Endometrial microvascular endothelial cells (primary cell): ENCODE data around the gene DUOX1. TPM values are rescaled to one million over a fixed set of nuclear protein-coding genes. Genes with fewer than 3 reads are reported as not detected.
"Not testable (repeated sequence)": the region's sequence is repeated elsewhere in the genome, so short reads cannot be mapped to it uniquely, and the experiment has no call there.

Experiments
- in situ Hi-C: cut with HindIII; loops from 2 replicates; pipeline ENCODE4 v1.10.0; 2017; ENCODE audit warnings: low sequenced_read_pairs, low pct_unique_long_range_greater_than_20kb; ENCODE audit errors: inconsistent ontology term
- total RNA-seq: library from RNA; depleted of rRNA; stranded (reverse); fragments of >200 nt; gene quantifications from one replicate; pipeline ENCODE4 v1.2.3, GENCODE V29; 2015; ENCODE audit errors: inconsistent ontology term

Gene DUOX1
- not detected for total RNA-seq

DNA sequence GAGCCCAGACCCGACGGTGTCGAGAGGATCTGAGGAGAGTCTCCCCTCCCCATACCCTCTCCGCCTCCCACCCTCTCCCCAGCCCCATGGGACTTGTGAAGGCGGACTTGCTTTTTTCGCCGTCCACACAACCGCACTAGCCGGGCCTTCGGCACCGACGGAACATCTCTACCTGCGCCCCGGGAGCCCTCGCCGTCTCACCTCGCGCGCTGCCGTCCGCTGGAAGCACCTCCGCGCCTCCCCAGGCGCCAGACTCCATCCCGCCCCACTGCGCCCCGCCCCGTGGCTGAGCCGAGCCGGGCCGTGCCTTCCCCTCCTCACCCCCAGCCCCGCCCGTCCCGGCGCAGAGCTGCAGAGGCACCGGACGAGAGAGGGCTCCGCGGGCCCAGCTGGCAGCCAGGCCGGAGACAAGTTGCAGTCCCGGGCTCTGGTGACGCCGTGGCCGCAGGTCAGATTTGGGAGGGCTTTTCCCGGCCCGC is at the start of gene DUOX1, which contains the start of gene DUOXA1:
DUOX1 (plus strand) TSS at position 344 of the 479 bp plus-strand sequence. CDS start 1,973 bp downstream, outside the sequence.
DUOXA1 (minus strand) TSS at position 229 of the 479 bp plus-strand sequence. CDS start 6,865 bp downstream, outside the sequence.
- in situ Hi-C loops = no loop called here

DNA sequence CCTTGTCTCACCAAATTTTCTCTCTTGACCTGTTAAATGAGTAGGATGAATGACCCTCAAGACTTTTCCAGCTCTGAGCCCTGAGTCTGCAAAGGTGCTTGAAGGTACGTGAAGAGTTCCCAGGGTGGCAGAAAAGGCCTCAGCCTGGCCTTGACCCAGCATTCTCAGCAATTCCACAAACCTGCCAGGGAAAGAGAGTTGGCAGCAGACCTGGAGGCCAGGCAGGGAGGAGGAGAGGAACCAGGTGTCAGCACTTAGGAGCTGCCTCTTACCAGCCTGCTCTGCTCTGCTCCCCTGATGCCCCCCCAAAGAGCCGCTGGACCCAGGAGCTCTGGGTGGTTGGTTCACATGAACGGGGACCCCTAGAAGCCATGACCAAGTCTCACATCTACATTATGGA is 49.2 kb upstream of the DUOX1 start:
- in situ Hi-C loops = not testable (repeated sequence)

DNA sequence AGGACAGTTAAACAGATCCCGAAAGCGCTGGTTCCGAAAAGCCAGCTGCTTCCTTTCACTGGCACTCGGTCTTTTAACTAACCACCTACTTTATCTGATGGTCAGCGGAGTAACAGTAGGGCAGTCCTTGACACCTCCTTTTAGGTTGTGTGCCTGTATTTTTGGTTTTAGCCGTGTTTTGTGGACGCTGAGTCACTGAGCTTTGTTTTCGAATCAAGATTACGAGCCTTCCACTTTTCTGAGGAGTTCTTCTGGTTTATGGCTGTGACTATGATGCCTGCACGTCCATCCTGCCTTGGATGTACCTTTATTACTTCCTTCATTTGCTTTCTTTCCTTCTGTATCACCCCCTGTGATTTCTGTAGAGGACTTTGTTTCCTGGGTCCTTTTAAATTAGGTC is 47.4 kb upstream of the DUOX1 start:
- in situ Hi-C loops = not testable (repeated sequence)

DNA sequence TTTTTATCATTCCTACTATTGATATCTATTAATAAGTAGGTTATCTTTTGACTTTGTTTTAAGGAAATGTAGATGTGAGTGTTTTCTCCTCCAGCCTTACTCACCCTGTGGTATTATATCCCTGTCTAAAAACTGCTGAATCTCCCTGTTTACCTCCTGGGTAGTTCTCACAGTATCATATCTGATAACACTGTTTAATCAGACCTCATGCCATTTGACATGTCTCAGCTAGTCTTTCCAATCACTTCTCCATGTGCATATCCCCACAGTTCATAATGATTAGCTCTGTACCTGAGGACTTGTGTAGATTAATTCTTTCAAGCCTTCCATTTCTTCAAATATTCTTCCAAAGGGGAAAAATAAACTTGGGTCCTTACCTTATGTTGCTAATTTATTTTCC is 46.6 kb upstream of the DUOX1 start:
- in situ Hi-C loops = no loop called here

DNA sequence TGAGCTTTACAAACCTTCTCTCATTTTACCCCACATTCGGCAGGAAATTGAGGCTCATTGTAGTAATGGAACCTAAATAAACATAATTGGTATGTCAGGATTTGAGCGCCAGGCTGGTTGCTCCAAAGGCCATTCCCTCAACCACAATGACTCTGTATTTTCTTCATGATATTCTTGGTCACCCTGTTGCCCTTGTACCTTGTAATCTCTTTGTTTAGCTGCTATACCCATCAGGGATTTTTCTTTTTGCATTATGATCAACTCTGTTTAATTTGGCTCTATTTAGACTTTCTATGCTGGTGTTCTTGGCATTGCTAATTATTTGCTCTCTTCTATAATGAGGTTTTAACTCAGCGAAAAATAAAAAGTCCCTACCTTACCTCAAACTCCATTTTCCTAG is 45.6 kb upstream of the DUOX1 start:
- in situ Hi-C loops = no loop called here

DNA sequence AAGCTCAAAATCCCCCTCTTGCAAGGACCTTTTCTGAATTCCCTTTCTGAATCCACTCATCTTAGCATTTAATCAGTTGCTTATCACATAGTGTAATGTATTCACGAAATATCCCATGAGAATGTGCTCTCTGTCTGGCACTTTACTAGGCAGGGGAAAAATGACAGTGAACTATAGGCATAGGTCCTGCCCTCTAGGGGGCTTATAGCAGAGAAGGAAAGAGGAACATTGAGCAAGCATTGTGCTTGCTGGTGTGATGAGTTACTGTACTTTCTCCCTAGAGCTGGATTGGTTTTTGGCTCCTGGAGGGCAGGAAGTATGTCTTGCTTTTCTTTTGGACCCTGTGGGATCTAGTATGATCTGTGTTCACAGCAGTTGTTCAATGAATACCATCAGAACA is 42.3 kb upstream of the DUOX1 start:
- in situ Hi-C loops = no loop called here

DNA sequence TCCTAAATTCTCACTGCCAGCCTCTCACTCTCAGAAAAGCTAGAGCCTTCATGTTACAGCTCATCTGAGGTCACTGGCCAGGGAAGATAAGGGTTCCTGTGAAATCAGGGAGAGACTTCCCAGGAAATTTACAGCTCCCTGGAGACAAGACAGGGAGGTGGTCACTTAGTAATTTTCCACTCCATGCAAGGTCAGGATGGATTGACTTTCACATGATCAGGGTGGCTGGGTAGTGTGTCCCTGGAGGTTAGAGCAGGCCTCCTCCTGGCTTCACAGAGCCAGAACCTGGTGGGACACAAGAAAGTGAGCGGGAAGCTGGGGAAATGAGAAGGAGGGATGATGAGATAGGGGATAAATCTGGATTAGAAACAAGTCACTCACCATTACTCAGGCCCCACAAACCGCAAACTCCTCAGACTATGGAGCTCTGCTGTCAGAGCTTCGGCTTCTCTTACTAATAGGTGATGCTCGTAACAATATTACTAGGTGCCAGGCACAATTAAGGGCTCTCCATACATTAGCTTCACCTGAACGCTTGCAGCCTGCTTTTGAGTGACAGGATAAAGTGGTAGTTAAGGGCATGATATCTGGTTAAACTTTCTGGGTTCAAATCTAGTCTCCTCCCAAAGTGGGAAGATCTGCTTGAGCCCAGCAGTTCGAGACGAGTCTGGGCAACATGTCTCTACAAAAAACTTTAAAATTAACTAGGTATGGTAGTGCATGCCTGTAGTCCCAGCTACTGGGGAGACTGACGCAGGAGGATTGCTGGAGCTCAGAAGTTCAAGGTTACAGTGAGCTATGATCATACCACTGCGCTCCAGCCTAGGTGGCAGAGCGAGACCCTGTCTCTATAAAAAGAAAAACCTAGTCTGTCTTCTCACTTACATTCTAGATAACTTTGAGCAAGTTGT is 40.7 kb upstream of the DUOX1 start:
- in situ Hi-C loops = no loop called here

DNA sequence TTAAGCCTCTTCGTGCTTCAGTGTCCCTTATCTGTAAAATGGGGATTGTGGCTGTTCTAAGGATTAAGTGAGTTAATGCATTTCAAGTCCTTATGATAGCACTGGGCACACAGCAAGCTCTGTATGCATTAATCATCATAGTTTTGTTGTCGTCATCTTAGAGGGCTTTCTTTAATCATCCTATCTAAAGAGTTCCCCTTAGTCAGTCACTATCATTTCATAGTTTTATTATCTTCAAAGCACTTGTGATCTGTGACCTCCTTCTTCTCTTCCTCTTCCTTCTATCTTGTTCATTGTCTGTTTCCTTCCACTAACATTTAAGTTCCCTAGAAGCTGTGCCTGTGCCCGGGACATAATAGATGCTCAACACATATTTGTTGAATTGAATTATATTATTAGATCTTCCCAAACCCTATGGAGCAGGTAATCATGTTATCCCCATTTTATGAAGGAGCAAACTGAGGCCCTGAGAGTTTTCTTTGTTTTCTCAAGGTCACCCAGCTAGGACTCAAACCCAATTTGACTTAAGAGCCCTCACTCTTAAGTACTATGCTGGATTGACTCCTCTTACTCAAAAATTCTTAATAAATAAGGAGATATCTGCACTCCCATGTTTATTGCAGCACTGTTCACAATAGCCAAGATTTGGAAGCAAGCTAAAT is 40.0 kb upstream of the DUOX1 start:
- in situ Hi-C loops = no loop called here

DNA sequence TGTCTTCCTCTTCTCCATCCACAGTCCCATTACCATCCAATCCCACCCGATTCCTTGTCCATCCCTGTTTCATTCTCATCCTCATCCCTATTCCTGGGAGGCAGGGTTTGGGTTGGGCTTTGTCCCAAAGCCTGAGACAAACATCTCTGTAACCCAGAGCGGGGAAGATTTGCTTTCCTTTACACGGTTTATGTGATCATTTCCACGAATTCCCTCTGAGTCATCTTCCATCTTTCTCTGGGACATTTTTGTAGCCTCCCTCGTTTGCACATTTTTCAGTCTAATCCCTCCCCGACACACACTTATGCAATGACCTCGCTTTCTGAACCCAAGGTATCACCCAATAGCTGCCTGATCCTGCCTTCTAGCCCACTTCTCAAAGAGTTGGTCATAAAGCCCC is 38.6 kb upstream of the DUOX1 start:
- in situ Hi-C loops = no loop called here

DNA sequence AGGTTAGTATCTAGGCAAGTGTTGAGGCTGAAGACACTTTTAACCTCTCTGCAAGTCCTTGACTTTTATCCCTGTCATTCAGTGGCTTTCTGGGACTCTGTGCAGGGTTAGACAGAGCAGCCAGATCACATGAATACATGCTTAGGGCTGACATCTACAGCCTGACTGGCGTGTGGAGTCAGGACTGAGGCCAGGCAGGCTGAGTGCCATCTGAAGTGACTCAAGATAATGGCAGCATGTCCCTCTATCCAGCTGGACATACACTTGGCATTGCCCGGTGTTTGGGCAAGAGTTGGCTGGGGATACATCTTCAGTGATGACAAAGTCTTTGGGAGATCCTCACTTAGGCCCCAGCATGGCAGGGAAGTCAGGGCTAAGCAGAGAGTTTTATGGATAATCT is 38.2 kb upstream of the DUOX1 start:
- in situ Hi-C loops = no loop called here

DNA sequence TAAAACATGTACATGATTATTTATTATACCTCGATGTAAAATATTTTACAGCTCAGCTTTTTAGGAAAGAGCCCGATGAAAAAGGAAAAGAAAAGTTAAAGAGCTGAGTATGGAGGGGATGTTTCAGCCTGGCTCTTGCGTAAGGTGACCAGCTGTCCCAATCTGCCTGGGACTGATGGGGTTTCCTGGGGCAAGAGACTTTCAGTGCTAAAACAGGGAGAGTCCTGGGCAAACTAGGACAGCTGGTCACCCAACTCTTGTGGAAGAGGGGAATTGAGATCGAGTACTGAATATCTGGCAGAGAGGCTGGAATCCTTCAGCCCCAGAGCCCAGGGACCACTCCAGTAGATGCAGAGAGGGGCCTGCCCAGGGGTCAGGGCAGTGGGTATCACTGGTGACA is 36.8 kb upstream of the DUOX1 start:
- in situ Hi-C loops = no loop called here

DNA sequence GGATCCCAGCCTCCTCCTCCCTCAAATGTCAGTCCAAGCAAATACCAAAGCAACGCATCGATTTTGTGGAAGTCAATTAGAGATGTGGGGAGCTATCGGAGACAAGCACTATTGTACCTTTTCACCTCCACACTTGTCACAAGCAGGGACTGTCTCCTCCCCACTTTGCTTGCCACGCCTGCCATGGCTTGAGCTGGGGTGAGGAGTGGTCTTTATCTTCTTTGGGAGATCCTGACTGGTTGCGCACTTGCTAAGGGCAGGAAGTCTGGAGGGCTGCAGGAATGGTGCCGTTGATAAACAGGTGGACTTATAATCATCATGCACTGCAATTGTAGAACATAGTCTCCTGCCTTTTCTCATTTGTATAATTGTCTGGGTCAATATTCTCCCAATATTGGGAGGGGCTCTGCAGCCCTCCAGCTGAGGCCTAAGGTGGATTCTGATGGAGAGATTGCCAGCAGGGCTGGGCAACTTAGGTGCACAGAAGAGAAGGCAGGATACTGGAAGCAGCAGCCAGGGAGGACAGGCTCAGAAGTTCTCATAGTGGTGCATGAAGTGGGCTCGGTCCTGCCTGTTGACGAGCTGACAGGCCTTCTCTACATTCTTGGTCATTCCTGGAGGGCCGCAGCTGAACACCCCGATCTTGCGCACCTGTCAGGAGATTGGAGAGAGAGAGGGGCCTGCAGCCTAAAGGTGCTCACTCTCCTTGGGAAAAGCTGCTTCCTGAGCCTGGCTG is 36.0 kb upstream of the DUOX1 start:
- in situ Hi-C loops = no loop called here

DNA sequence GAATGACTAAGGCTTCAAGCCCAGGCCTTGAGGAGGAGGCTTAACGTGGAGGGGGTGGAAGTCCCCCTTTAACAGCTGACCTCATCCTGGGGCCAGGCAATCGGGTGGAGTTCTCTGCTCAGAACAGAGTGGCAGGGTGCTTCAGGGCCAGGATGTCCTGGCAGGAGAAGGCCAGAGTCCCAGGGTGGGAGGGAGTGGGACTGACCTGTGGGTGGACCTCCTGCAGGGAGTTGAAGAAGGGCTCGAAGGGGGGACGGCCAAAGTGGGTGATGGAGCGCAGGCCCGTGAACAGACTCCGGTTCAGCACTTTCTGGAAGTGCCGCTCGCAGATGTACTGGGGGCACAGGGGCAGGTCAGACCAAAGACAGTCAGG is 35.5 kb upstream of the DUOX1 start:
- in situ Hi-C loops = no loop called here

DNA sequence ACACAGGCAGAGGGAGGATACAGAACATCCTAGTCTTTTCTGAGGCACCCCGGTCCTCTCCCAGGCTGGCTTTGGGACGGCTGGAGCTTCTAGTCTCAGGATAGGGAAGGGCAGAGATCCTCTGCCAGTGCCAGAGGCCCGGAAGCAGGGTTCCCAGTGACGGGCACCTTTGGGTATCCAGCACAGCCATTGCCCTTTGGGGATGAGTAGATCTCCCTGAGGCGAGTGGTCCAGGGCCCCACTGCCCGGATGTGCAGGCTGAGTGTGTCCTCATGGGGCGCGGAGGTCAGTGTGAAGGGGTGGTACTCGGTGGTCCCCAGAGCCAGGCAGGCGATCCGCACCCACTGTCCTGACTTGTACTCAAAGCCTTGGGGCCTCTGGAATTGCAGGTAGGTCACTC is 34.1 kb upstream of the DUOX1 start:
- in situ Hi-C loops = no loop called here

DNA sequence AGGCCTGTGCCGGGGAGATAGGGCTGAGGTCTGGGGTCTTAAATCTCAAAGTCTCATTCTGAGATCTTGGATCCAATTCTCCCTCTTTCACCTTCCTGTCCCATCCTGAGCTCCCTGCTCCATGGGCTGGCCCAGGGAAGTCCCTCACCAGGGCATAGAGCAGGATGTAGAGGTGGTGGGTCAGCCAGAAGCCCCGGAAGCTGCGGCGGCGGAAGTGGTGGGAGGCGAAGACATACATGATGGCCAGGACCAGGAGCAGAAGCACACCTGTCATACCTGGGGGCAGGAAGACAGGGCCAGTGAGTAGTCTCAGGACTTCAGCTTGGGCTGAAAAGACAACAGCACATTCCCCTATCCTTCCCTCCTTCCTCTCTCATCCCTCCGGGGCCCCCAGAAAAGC is 32.3 kb upstream of the DUOX1 start:
- in situ Hi-C loops = no loop called here

DNA sequence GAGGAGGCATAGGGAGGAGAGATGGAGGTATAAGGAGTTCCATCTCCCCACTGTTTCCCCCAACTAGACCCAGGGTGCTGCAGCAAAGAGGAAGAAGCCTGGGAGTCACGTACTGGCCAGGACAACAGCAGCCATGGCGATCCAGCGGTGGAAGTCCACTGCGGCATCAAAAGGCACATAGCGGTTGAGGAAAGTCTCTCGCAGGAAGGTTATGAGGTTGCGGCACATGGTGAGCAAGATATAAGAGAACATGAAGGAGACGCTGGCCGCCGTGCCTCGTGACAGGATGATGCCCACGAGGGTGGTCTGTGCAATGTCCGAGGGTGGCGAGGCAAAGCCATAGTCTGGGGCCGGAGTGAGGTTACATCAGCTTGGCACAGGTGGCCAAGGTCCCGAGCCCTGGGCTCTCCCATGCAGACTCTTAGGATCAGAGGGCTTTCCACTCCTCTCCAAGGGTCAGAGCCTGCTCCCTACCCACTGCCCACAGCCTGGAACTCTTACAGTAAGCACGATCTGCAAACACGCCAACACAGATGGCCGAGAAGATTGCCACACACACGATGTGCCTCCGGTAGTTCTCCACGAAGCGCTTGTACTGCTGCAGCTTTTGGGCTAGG is 30.1 kb upstream of the DUOX1 start:
- in situ Hi-C loops = no loop called here

DNA sequence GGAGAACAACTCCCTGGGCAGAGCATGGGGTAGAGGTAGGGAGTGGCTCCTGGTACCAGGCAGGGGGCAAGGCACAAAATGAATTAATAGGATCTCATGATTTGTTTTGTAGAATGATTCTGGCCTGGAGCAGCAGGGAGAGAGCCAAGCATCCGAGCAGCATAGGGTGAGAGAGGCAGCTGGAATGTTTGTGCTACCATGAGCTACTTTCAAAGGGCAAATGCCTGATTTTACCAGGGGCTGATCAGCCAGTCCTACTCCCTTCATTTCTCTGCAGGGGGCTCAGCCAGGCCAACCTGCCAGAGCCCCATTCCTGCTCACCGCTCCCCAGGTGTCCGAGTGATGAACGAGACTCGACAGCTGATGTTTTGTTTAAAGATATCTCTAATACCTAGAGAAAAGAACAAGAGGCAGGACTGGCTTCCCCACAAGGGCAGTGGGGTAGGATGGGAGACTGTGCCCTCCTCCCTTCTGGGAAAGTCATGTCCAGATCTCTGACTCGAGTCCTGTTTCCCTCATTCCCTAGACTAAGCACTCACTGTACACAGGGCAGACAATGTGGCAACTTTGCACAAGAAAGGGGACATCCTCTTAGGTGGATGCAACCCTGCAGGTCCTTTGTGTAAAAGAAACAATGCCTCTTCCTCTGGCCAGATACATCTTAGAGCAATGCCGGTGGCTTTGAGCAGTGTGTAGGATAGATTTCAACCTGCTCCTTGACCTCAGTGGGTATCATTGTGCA is 28.7 kb upstream of the DUOX1 start:
- in situ Hi-C loops = no loop called here

DNA sequence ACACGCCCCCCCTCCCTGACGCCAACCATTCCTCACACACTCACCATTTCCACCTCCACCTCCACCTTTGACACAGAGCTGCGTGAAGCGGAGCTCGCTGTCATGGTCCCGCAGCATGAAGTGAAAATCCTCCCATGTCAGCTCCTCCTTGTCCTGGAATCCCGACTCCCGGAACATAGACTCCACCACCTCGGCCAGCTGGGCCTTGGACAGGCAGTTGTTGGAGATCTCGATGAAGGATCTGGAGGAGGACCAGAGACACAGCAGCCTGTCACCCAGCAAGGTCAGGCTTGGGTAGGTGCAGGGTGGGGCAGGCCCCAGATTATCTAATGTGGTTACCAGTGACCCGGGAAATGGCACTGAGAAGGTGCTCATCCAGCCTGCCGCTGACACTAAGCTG is 28.0 kb upstream of the DUOX1 start:
- in situ Hi-C loops = no loop called here
